Measurements from ENCODE around the gene EOLA2. TPM values are rescaled to one million over a fixed set of nuclear protein-coding genes. Genes with fewer than 3 reads are reported as not detected.
A peak's percentile ranks its signal among the peaks of the same experiment; 100 is the strongest.

Gene EOLA2
- total RNA-seq, 1 experiment from 2014 or later, result 41.2 TPM

- TF ChIP-seq STAT6 (CRISPR knock-in tag; conservative IDR thresholded peaks at IDR 0.05; ENCODE audit: low read depth) (no peak), ZSCAN18 (CRISPR knock-in tag; IDR thresholded peaks at IDR 0.05) (no peak)
These were observed 29.6 kb downstream of the EOLA2 start (continued) for GRCh38 chrX:149908727-149909126.

- ATAC-seq (no peak), DNase-seq (ENCODE audit: low spot score) (no peak)
- ChIA-PET CTCF (no interaction called here), POLR2A (no interaction called here)
- Mint-ChIP-seq H3K27ac (no peak overlapping the region), H3K4me3 (no peak overlapping the region), H3K4me1 (peaks cover 19% of the 10 kb centered on the region), H3K36me3 (no peaks in the 10 kb centered on the region), H3K9me3 (peaks cover 10% of the 10 kb centered on the region; the same call in 1 of the 2 replicates), H3K27me3 (ENCODE audit: low read depth) (no peaks in the 10 kb centered on the region; the same call in 1 of the 2 replicates)
- TF ChIP-seq E2F4 (CRISPR knock-in tag; IDR thresholded peaks at IDR 0.05; ENCODE audit: borderline replicate concordance, low read depth) (no peak), TEAD1 (CRISPR knock-in tag; IDR thresholded peaks at IDR 0.05) (no peak), CREB1 (CRISPR knock-in tag; IDR thresholded peaks at IDR 0.05) (no peak)
These were observed 30.0 kb downstream of the EOLA2 start for GRCh38 chrX:149908308-149908707.

GRCh38 chrX:149903889-149904748, 34.2 kb downstream of the EOLA2 start:
- Mint-ChIP-seq H3K27me3 (ENCODE audit: low read depth) (no peaks in the 10 kb centered on the region; the same call in 1 of the 2 replicates), H3K27ac (peak overlapping the region; percentile 78), H3K4me3 (peak overlapping the region; percentile 25), H3K4me1 (peaks cover 19% of the 10 kb centered on the region), H3K9me3 (peaks cover under 1% of the 10 kb centered on the region), H3K36me3 (no peaks in the 10 kb centered on the region; the same call in 1 of the 2 replicates)
- ChIA-PET CTCF (interaction anchor here (1.0 to 1.3 kb wide), 2 partner anchors 24 to 36 kb away, joined by 3 to 4 read pairs; no protein-coding TSS in a partner anchor), POLR2A (no interaction called here)
- TF ChIP-seq AFF4 (CRISPR knock-in tag; IDR thresholded peaks at IDR 0.05; ENCODE audit: borderline replicate concordance) (no peak), ZBTB21 (CRISPR knock-in tag; IDR thresholded peaks at IDR 0.05; ENCODE audit: borderline replicate concordance) (no peak), IRF2 (CRISPR knock-in tag; IDR thresholded peaks at IDR 0.05; ENCODE audit: borderline replicate concordance, low read depth) (no peak), ZMAT4 (CRISPR knock-in tag; IDR thresholded peaks at IDR 0.05) (no peak), CTCF (IDR thresholded peaks at IDR 0.05) (no peak)
- ATAC-seq (peak; percentile 89), DNase-seq (ENCODE audit: low spot score) (no peak)

All from WTC11 (cell line).